Panc1 (cell line): ENCODE results near the gene APLP1. TPM values are rescaled to one million over a fixed set of nuclear protein-coding genes. Genes with fewer than 3 reads are reported as not detected.

Experiments used
- ATAC-seq: fragments of 200-7000 bp; cut with Tn5 transposase; 2 replicates; pipeline ENCODE4 v1.9.1; 2020; ENCODE audit warnings: mild to moderate bottlenecking, moderate library complexity
- BruUV-seq: library from RNA; stranded (reverse); fragments of 400-500 nt; replicated peaks from 2 replicates; lab custom pipeline; 2021; lab: Mats Ljungman, UMichigan
- CTCF ChIA-PET: fragments of 300-600 bp; sonication (Branson Sonifier 250); formaldehyde crosslinking; loops from one replicate; lab custom pipeline; 2022; ENCODE audit warnings: antibody characterized with exemption; lab: Charles Lee
- POLR2A ChIA-PET: fragments of 300-600 bp; sonication (Branson Sonifier 250); formaldehyde crosslinking; loops from one replicate; lab custom pipeline; 2022; ENCODE audit warnings: antibody characterized with exemption; lab: Charles Lee
- DNase-seq: peaks from one replicate; pipeline ENCODE4 v3.0.0-alpha.2; 2010; ENCODE audit warnings: low read depth, low spot score
- H3K27ac ChIP-seq: 2 replicates; pipeline ENCODE4 v1.5.1; 2011; ENCODE audit warnings: mild to moderate bottlenecking, low read length, inconsistent platforms
- H3K27me3 ChIP-seq: fragments of 200-500 bp; sonication (Bioruptor generic); 2 replicates; pipeline ENCODE4 v1.6.0; 2014; ENCODE audit warnings: low read length, inconsistent platforms; ENCODE audit not compliant: control insufficient read depth, insufficient read depth
- H3K36me3 ChIP-seq: fragments of 200-500 bp; sonication (Bioruptor generic); 2 replicates; pipeline ENCODE4 v1.5.1; 2014; ENCODE audit warnings: inconsistent platforms, mild to moderate bottlenecking, low read length, moderate library complexity; ENCODE audit not compliant: control insufficient read depth, insufficient read depth
- H3K4me1 ChIP-seq: 2 replicates; pipeline ENCODE4 v1.5.1; 2011; ENCODE audit warnings: inconsistent platforms, mild to moderate bottlenecking, low read length, moderate library complexity; ENCODE audit not compliant: control insufficient read depth, insufficient read depth
- H3K4me3 ChIP-seq, 2 experiments: 2 replicates each; pipeline ENCODE4 v1.5.1; 2011 to 2012; ENCODE audit warnings: low read depth in 2 of 2, low read length in 2 of 2, mild to moderate bottlenecking in 2 of 2, inconsistent platforms in 1 of 2, moderate library complexity in 1 of 2
- H3K9me3 ChIP-seq: fragments of 200-500 bp; sonication (Bioruptor generic); 2 replicates; pipeline ENCODE4 v1.5.1; 2014; ENCODE audit warnings: low read depth, mild to moderate bottlenecking, inconsistent platforms, low read length, moderate library complexity; ENCODE audit not compliant: control insufficient read depth, insufficient read depth
- CTCF ChIP-seq: fragments of 450-650 bp; IDR thresholded peaks from 2 replicates; pipeline ENCODE4 v1.5.1; 2017; ENCODE audit warnings: mild to moderate bottlenecking
- POLR2AphosphoS5 ChIP-seq: IDR thresholded peaks from 2 replicates; pipeline ENCODE4 v1.6.1; 2012; ENCODE audit warnings: mild to moderate bottlenecking, low read depth, low read length, moderate library complexity
- REST ChIP-seq, 2 experiments: IDR thresholded peaks; 2 replicates each; pipeline ENCODE4 v1.6.1; 2011 to 2012; ENCODE audit warnings: low read depth in 2 of 2, control low read depth in 1 of 2, low read length in 1 of 2, mild to moderate bottlenecking in 1 of 2, moderate library complexity in 1 of 2; ENCODE audit not compliant: insufficient read depth in 1 of 2
- SIN3A ChIP-seq: IDR thresholded peaks from 2 replicates; pipeline ENCODE4 v1.6.1; 2012; ENCODE audit warnings: low read depth, mild to moderate bottlenecking, low read length, moderate library complexity, borderline replicate concordance; ENCODE audit not compliant: insufficient read depth
- TCF7L2 ChIP-seq: IDR thresholded peaks from 2 replicates; pipeline ENCODE4 v1.6.1; 2011; ENCODE audit warnings: mild to moderate bottlenecking, low read depth, low read length, inconsistent platforms
- in situ Hi-C: cut with HindIII; loops from 2 replicates; pipeline ENCODE4 v1.10.0; 2016; ENCODE audit warnings: low sequenced_read_pairs, low pct_unique_long_range_greater_than_20kb
- intact Hi-C: fragments of 100-400 bp; cut with micrococcal nuclease; formaldehyde crosslinking; loops from one replicate; pipeline ENCODE4 v1.10.0; 2022; ENCODE audit not compliant: unreplicated experiment
- total RNA-seq: library from RNA; stranded (reverse); gene quantifications from one replicate; pipeline ENCODE4 v1.2.1, GENCODE V29; 2021; ENCODE audit not compliant: unreplicated experiment

Gene APLP1
- total RNA-seq, 1 experiment from 2014 or later = 74.6 TPM

DNA sequence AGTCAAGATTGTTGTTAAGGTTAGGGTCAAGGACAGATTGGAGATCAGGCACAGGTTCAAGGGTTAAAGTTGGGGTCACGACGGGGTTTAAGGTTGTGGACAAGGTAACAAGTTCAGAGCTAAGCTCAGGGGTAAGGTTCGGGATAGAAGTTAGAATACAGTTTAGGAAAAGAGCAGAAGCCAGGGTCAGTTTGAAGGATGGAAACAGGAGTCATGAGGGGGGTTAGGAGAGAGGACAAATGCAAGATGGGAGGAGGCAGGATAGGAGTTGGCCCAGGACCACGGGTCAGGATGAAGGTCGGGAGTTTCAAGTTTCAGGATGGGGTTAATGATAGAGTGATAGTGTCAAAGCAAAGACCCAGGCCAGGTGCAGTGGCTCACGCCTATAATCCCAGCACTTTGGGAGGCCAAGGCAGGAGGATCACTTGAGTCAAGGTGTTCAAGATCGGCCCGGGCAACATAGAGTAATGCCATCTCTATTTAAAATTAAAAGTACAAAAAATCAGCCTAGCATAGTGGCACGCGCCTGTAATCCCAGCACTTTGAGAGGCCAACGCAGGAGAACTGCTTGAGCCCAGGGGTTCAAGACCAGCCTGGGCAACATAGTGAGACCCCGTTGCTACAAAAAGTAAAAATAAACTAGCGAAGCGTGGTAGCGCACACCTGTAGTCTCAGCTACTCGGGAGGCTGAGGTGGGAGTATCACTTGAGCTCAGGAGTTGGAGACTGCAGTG, 23.7 kb upstream of the APLP1 start:
- CTCF ChIA-PET = interaction anchor here (0.5 kb wide), 1 partner anchor 26 kb away, joined by 3 read pairs; no protein-coding TSS in a partner anchor

More for the DNA sequence above, 23.7 kb upstream of the APLP1 start:
- Histone ChIP-seq H3K4me3 (peak overlapping the region; percentile 46 to 62), H3K27ac (no peak overlapping the region), H3K27me3 (no peaks in the 10 kb centered on the region), H3K9me3 (no peaks in the 10 kb centered on the region), H3K36me3 (no peaks in the 10 kb centered on the region), H3K4me1 (peaks cover 11% of the 10 kb centered on the region)
- DNase-seq (no peak), ATAC-seq (no peak)
- TF ChIP-seq CTCF (no peak), POLR2AphosphoS5 (no peak), SIN3A (no peak), REST (IDR thresholded peaks at IDR 0.05; ENCODE audit: insufficient read depth in 1 of 2, low read depth in 2 of 2, low read length in 1 of 2) (no peak), TCF7L2 (no peak)
- BruUV-seq = no TSS peak
- intact Hi-C loops = no loop called here
- in situ Hi-C loops = no loop called here
- POLR2A ChIA-PET = no interaction called here
